Measurements from ENCODE around the gene SPTBN1.

- TF ChIP-seq CTCF (IDR thresholded peaks at IDR 0.05) (no peak), POLR2A (IDR thresholded peaks at IDR 0.05) (no peak)
These were observed at the start of gene SPTBN1 for GRCh38 chr2:54455563-54456361.
